Neural cell (in vitro differentiated cells): ENCODE measurements around the gene TMEM167B. TPM values are rescaled to one million over a fixed set of nuclear protein-coding genes. Genes with fewer than 3 reads are reported as not detected.

Experiments
- H2AFZ ChIP-seq: fragments of 200-600, 300-800 bp; sonication (generic), shearing (Covaris generic); 2 replicates; pipeline ENCODE4 v1.6.0; 2014; ENCODE audit warnings: low read depth, mild to moderate bottlenecking, antibody characterized with exemption, low read length, moderate library complexity
- H3F3A ChIP-seq: fragments of 200-600 bp; shearing (Covaris generic); 2 replicates; pipeline ENCODE4 v1.6.1; 2016; ENCODE audit warnings: mild to moderate bottlenecking, moderate library complexity, mixed read lengths, antibody characterized with exemption, low read length; ENCODE audit not compliant: insufficient read depth, poor library complexity, severe bottlenecking
- H3K27ac ChIP-seq: fragments of 200-600, 300-800 bp; sonication (generic), shearing (Covaris generic); 2 replicates; pipeline ENCODE4 v1.5.1; 2014; ENCODE audit warnings: mild to moderate bottlenecking, low read length, moderate library complexity
- H3K27me3 ChIP-seq: fragments of 300-800, 200-600 bp; sonication (generic), shearing (Covaris generic); 2 replicates; pipeline ENCODE4 v1.6.0; 2014; ENCODE audit warnings: mild to moderate bottlenecking, low read depth, low read length, moderate library complexity; ENCODE audit not compliant: insufficient read depth
- H3K36me3 ChIP-seq: fragments of 300-800, 200-600 bp; sonication (generic), shearing (Covaris generic); 2 replicates; pipeline ENCODE4 v1.5.1; 2014; ENCODE audit warnings: mild to moderate bottlenecking, antibody characterized with exemption, low read length, moderate library complexity; ENCODE audit not compliant: insufficient read depth
- H3K4me2 ChIP-seq: fragments of 300-800, 200-600 bp; sonication (generic), shearing (Covaris generic); 2 replicates; pipeline ENCODE4 v1.6.0; 2014; ENCODE audit warnings: mild to moderate bottlenecking, low read length
- H3K4me3 ChIP-seq: fragments of 300-800, 200-600 bp; sonication (generic), shearing (Covaris generic); 2 replicates; pipeline ENCODE4 v1.5.1; 2014; ENCODE audit warnings: mild to moderate bottlenecking, low read length, moderate library complexity
- H3K79me2 ChIP-seq: fragments of 200-600 bp; shearing (Covaris generic); replicated peaks from 2 replicates; pipeline ENCODE4 v1.6.0; 2014; ENCODE audit warnings: mild to moderate bottlenecking, low read length, moderate library complexity; ENCODE audit not compliant: insufficient read depth
- H3K9ac ChIP-seq: fragments of 300-800, 200-600 bp; sonication (generic), shearing (Covaris generic); 2 replicates; pipeline ENCODE4 v1.6.1; 2016; ENCODE audit warnings: mild to moderate bottlenecking, low read length, mixed read lengths
- H3K9me2 ChIP-seq: fragments of 200-600 bp; shearing (Covaris generic); 2 replicates; pipeline ENCODE4 v1.6.1; 2016; ENCODE audit warnings: mild to moderate bottlenecking, low read length, mixed read lengths; ENCODE audit not compliant: insufficient read depth
- H3K9me3 ChIP-seq: fragments of 200-600, 300-800 bp; sonication (generic), shearing (Covaris generic); 2 replicates; pipeline ENCODE4 v1.6.1; 2016; ENCODE audit warnings: mild to moderate bottlenecking, mixed run types, low read length, moderate library complexity, mixed read lengths
- H4K20me1 ChIP-seq: fragments of 200-600 bp; shearing (Covaris generic); 2 replicates; pipeline ENCODE4 v1.6.1; 2016; ENCODE audit warnings: mild to moderate bottlenecking, mixed run types; ENCODE audit not compliant: insufficient read depth
- CTCF ChIP-seq: fragments of 450-650 bp; IDR thresholded peaks from 2 replicates; pipeline ENCODE4 v1.5.1; 2014; ENCODE audit warnings: antibody characterized with exemption, mild to moderate bottlenecking, moderate library complexity; ENCODE audit not compliant: poor library complexity, severe bottlenecking
- EP300 ChIP-seq: fragments of 450-650 bp; conservative IDR thresholded peaks from 2 replicates; pipeline ENCODE4 v1.6.1; 2014; ENCODE audit warnings: antibody characterized with exemption, mild to moderate bottlenecking, moderate library complexity; ENCODE audit not compliant: poor library complexity, severe bottlenecking
- EZH2 ChIP-seq: fragments of 200-600, 300-800 bp; shearing (Covaris generic), sonication (generic); IDR thresholded peaks from 2 replicates; pipeline ENCODE4 v1.6.1; 2014; ENCODE audit warnings: antibody characterized with exemption, low read length, borderline replicate concordance, mild to moderate bottlenecking; ENCODE audit not compliant: insufficient read depth, poor library complexity, severe bottlenecking
- MXI1 ChIP-seq: fragments of 450-650 bp; conservative IDR thresholded peaks from 2 replicates; pipeline ENCODE4 v1.6.1; 2014; ENCODE audit warnings: antibody characterized with exemption, mild to moderate bottlenecking; ENCODE audit not compliant: poor library complexity, severe bottlenecking
- POLR2AphosphoS5 ChIP-seq: IDR thresholded peaks from 2 replicates; pipeline ENCODE4 v1.6.1; 2012
- RAD21 ChIP-seq: fragments of 450-650 bp; conservative IDR thresholded peaks from 2 replicates; pipeline ENCODE4 v1.6.1; 2014; ENCODE audit warnings: antibody characterized with exemption, mild to moderate bottlenecking, moderate library complexity
- REST ChIP-seq: IDR thresholded peaks from 2 replicates; pipeline ENCODE4 v1.6.1; 2012; ENCODE audit warnings: borderline replicate concordance
- SMC3 ChIP-seq: fragments of 450-650 bp; conservative IDR thresholded peaks from 2 replicates; pipeline ENCODE4 v1.6.1; 2014; ENCODE audit warnings: antibody characterized with exemption, mild to moderate bottlenecking, moderate library complexity; ENCODE audit not compliant: poor library complexity
- TAF1 ChIP-seq: IDR thresholded peaks from 2 replicates; pipeline ENCODE4 v1.6.1; 2012; ENCODE audit warnings: low read depth
- polyA plus RNA-seq: library from polyadenylated mRNA; depleted of rRNA; stranded (reverse); fragments of >200 nt; gene quantifications from 2 replicates; pipeline ENCODE4 v1.2.3, GENCODE V29; 2014

TMEM167B gene
- polyA plus RNA-seq, 1 donor from 2014 or later, result 53.9 TPM

GRCh38 chr1:109138358-109138757 is 47.8 kb downstream of the TMEM167B start:
- Histone ChIP-seq H4K20me1 (no peaks in the 10 kb centered on the region), H3K79me2 (no peaks in the 10 kb centered on the region), H3K9me2 (no peaks in the 10 kb centered on the region), H3K4me3 (no peak overlapping the region), H3K9ac (no peak overlapping the region), H3F3A (no peaks in the 10 kb centered on the region), H3K27me3 (no peaks in the 10 kb centered on the region), H3K36me3 (no peaks in the 10 kb centered on the region), H3K27ac (no peak overlapping the region), H3K9me3 (no peaks in the 10 kb centered on the region), H3K4me2 (no peak overlapping the region), H2AFZ (no peak overlapping the region)
- TF ChIP-seq TAF1 (no peak), CTCF (no peak), MXI1 (no peak)

GRCh38 chr1:109140392-109140791 is 49.8 kb downstream of the TMEM167B start:
- Histone ChIP-seq H3K4me3 (no peak overlapping the region), H2AFZ (no peak overlapping the region), H3F3A (no peaks in the 10 kb centered on the region), H3K79me2 (no peaks in the 10 kb centered on the region), H3K9ac (no peak overlapping the region), H3K27ac (no peak overlapping the region), H4K20me1 (no peaks in the 10 kb centered on the region), H3K9me3 (no peaks in the 10 kb centered on the region), H3K4me2 (no peak overlapping the region), H3K36me3 (no peaks in the 10 kb centered on the region), H3K27me3 (no peaks in the 10 kb centered on the region), H3K9me2 (no peaks in the 10 kb centered on the region)
- no peak for TF ChIP-seq CTCF
- no peak for TF ChIP-seq MXI1
- TF ChIP-seq REST, result no peak
- no peak for TF ChIP-seq TAF1
- no peak for TF ChIP-seq POLR2AphosphoS5
- TF ChIP-seq EZH2, result no peak
- no peak for TF ChIP-seq RAD21
- TF ChIP-seq SMC3, result no peak
- no peak for TF ChIP-seq EP300
